HG02840 (cell line): ENCODE data around the gene PLAAT3.
"Not testable (repeated sequence)": the region's sequence is repeated elsewhere in the genome, so short reads cannot be mapped to it uniquely, and the experiment has no call there.

Experiments used
- ATAC-seq: cut with Tn5 transposase; IDR thresholded peaks from one replicate; pipeline ENCODE4 v1.9.1; 2021; ENCODE audit warnings: mild to moderate bottlenecking, moderate library complexity, moderate number of reproducible peaks; ENCODE audit not compliant: unreplicated experiment, low FRiP score

Gene PLAAT3

DNA sequence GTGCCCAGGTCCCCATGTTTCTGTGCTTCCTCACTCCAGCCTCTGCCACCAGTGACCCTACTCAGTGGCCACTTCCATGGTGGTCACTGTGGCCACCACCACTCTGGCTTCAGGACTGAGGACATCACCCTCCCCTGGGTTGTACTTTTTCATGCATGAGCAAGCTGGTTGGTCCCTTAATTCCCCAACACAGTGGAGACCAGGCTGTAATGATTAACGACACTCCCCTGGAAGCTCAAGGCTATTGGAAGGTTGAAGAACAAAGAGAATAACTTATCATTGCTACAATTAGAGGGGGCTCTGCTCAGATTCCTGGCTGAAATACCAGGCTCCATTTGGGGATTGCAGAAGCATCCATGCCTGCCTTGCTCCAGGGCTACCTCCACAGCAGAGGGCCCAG, 67.2 kb downstream of the PLAAT3 start:
- no peak for ATAC-seq

DNA sequence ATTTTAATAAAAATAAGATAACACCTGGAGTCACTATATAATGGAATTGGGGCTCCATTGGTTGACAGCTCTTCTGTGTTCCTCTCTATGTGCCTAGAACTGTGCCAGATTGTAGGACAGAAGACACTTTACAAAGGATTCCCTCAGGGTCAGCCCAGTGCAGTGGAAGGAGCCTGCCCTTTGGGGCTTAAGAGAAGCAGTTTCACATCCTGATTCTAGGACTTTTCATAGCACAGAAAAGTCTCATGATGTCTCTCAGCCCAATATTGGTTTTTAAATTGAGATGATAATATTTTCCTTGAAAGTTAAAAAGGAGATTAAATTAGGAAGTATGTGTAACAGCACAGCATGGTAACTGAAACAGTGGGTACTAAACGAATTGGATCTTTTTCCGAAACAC, 70.5 kb downstream of the PLAAT3 start:
- no peak for ATAC-seq

DNA sequence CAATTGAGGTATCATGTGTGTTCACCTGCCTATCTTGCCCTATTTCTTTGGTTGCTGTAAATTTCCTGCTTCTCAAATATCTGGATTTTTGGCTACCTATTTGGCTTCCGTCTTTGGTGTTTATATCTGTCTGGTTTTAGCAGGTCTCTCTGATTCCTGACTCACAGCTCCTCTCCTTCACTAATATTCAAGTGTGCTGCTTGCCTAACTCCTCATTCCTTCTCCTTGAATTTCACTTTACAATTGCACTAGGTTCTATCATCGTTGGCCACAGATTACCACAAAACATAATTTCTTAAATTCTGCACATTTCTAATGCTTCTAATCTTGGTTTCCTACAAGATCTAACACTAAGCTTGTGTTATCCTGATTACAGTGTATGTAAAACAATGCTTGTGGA, 71.7 kb downstream of the PLAAT3 start:
- ATAC-seq, result not testable (repeated sequence)

DNA sequence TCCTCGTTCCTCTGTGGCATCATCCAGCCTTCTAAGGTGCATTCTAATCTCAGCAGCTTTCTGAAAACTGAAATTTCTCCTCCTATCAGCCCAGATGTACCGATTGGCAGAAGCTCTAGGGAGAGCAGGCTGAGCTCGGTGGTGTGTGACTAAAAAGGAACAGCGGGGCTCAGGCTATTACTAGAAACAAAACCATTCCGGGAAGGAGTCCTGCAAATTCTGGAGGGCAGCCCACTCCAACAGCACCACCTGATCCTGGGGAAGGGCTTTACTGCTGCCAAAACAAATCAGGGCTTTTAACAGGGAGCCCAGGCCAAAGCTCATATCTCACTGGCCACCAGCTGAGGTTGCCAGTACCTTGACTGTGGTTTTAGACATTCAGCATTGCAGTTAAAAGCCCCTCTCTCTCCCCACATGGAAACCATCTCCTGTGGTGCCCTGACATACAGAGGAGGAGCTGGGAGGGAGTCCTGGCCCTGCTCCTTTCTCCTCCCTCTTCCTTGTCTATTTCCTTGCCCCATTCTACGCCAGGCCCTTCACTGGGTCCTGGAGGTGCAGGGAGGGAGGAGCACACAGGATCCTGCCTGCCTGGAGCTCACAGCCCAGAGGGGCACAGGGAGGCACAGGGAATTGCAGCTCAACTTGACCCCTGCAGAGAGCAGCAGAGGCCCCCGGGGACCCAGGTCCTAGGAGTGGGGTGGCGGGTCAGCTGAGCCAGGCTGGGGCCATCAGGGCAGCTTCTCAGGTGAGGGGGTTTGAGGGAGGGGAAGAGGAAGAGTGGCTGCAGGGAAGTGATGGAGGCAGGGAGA, 76.7 kb downstream of the PLAAT3 start:
- ATAC-seq, result no peak

DNA sequence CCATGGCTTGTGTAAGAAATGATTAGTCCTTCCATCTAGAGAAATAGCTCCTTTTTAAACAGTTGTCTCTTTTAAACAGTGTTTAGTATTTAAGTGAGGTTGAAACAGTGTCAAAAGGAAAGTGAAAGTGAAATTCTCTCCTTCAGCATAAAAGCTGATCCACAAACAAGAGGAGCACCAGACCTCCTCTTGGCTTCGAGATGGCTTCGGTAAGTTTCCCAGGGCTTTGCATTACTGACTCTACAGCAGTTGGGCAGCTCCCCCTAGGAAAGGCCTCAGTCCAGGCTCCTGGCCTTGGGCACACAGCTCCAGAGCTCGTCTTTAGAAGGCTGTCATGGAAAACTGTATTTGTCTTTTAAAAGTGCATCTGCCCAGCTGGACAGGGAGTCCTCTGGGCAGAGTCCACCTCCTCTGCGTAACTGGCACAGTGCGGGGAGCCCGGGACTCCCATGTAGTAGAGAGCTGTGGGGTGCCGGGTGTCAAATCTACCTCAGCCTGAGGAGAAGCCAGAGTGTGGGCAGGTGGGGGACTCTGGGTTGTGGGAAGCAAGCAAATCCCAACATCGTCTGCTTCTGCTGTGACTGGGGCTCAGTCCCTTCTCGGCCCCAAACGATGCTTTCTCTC, 77.5 kb downstream of the PLAAT3 start, which contains the start of gene PLAAT4:
PLAAT4 (plus strand) TSS at position 140 of the 624 bp plus-strand sequence; CDS start at position 201, 61 bp downstream.
- no peak for ATAC-seq

DNA sequence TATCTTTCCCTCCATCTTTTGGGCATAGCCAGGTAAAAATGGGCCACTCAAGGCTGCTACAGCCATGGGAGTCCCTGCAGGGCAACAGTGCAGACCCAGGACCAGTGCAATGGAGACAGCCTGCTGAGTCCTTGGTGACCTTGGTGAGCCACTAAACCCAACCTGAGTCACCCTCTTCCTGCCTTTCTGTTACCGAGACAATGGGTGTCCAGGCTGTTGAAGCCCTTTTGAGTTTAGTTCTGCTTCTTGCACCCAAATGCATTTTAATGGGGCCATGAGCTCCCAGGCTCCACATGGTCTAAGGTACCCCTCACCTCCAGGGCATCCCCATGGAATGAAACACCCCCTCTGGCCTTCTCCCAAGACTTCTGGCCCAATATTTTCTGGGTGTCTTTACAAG, 78.5 kb downstream of the PLAAT3 start:
- ATAC-seq, result no peak

DNA sequence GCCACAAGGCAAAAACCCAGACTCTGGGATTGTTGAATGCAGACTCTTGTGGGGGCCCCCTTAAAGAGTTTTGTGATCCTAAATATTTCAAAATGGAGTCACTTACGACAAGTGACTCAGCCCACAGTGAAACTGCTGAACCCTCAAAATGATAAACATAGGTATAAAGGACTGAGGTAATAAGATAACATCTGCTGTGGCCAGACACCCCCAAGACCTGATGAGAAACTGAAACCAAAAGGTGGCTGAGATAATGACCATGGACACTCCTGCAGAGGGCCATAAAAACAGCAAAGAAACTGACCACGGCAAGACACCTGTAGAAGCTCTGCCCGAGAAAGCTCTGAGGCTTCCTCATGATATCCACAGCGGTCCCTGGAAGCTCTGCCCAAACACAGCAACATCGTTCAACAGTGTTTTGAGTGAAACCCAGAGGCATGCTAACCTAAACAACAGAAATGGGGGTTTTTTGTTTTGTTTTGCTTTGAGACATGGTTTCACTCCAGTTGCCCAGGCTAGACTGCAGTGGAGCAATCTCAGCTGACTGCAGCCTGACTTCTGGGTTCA, 79.3 kb downstream of the PLAAT3 start:
- ATAC-seq, result no peak

DNA sequence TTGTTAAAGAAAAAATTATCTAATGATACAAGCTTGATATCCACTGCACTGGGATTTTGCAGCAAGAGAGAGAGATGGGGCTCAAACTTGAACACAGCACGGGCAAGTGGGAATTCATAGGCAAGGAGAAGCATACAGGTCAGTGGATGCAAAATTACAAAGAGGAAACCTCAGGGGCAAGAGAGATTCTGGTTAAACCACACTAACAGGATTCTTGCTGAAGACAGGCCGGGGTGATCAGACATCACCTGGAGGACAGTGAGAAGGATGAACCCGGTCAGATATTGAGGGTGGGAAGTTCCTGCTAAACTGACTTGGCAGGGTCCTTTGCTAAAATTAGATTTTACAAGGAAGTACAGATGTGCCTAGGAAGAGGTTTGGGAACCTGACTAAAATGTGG, 80.2 kb downstream of the PLAAT3 start:
- no peak for ATAC-seq

DNA sequence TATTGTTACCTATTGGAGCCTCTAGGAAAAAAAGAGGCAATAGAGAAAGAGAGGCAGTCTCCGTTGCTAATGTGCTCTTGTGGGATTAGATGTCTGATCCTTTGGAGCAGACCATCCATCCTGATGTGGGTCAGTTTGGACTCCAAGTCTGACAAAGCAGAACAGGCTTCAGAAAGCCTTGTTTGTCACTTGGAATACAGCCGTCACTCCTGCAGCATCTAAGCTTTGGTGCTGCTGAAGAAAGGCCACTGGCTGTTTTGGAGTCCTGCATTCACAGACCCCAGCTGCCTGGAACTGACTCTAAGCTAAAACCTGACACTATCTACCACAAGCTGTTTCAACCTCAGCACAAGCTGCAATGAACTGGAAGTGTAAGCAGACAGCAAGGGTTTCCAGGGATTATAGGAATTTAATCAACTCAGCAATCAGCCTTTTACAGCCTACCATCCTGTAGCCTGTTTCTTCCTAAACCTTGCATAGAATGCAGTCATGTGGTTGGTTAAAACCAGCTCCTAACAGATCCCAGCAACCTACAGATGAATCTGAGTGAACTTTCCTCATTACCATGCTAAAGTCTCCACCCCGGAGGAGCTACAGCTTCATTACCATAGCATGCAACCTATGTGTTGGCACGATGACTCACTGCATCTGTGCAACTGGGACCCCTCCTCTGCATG, 81.3 kb downstream of the PLAAT3 start:
- ATAC-seq, result no peak

DNA sequence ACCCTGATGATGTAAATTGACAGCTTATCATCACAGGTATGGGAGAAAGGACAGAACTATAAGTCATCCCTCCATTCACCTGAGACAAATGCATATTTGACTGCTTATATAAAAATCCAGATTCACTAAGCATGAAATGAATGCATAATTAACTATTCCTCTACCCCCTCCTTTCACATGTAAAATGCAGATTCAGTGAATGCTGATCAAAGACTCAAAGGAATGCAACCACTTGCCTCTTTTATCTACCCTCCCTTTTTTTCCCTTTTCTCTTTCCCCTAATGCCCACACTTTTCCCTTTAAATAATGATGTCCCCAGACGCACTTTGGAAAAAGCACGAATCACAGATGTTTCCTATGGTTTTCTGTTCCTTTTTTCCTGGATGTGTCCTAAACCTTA, 82.1 kb downstream of the PLAAT3 start:
- no peak for ATAC-seq

DNA sequence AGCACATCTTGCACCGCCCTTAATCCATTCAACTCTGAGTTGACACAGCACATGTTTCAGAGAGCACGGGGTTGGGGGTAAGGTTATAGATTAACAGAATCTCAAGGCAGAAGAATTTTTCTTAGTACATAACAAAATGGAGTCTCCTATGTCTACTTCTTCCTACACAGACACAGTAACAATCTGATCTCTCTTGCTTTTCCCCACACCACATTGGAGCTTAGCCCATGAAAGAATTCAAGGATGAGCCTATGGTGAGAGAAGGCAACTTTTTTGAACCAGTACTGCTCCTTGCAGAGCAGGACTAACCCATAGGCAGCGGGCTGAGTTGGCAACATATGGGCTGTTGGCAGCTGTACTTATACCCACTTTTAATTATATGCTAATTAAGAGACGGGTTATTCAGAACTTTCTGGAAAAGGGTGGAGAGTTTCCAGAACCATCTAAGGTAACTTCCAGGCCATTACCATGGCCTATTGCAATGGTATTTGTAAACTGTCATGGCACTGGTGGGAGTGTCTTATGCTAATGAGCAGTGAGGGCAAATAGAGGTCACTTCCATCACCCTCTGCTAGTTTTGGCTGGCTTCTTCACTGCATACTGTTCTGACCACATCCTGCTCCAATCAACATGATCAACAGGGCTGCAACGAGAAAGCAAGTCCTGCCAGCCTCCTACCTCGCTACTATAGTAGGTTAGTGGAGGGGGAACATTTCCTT, 83.0 kb downstream of the PLAAT3 start:
- ATAC-seq, result not testable (repeated sequence)

DNA sequence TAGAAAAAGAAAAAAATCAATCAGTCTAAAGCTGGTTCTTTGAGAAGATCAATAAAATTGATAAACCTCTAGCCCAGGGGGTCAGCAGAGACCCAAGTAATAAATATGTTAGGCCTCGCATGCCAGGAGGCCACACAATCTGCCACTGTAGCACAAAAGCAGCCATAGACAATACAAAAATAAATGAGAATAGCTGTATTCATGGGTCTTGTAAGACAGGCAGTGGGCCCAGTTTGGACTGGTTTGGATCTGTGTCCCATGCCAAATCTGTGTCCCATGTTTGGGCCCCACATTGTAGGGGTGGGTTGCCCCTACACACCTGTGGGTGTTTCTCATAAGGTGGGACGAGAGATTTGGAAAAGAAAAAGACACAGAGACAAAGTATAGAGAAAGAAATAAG, 84.2 kb downstream of the PLAAT3 start:
- ATAC-seq, result no peak

DNA sequence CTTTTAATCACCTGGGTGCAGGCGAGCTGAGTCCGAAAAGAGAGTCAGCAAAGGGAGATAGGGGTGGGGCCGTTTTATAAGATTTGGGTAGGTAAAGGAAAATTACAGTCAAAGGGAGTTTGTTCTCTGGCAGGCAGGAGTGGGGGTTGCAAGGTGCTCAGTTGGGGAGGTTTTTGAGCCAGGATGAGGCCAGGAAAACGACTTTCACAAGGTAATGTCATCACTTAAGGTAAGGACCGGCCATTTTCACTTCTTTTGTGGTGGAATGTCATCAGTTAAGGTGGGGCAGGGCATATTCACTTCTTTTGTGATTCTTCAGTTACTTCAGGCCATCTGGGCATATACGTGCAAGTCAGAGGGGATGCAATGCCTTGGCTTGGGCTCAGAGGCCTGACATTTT, 84.9 kb downstream of the PLAAT3 start:
- ATAC-seq, result not testable (repeated sequence)

DNA sequence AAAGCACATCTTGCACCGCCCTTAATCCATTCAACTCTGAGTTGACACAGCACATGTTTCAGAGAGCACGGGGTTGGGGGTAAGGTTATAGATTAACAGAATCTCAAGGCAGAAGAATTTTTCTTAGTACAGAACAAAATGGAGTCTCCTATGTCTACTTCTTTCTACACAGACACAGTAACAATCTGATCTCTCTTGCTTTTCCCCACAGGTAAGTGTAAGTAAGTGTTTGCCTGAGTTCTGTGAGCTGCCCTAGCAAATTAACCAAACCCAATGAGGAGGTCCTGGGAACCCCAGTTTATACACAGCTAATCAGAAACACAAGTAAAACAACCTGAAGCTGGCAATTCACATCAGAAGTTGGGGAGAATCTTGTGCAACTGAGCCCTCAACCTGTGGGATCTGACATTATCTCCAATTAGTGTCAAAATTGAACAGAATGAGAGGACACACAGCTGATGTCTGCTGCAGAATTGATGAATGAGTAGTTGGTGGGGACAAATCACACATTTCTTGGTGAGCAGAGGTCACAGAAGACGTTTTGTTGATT, 85.4 kb downstream of the PLAAT3 start:
- ATAC-seq, result not testable (repeated sequence)

DNA sequence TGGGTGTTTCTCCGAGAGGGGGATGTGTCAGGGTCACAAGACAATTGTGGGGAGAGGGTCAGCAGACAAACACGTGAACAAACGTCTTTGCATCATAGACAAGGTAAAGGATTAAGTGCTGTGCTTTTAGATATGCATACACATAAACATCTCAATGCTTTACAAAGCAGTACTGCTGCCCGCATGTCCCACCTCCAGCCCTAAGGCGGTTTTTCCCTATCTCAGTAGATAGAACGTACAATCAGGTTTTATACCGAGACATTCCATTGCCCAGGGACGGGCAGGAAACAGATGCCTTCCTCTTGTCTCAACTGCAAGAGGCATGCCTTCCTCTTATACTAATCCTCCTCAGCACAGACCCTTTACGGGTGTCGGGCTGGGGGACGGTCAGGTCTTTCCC, 86.1 kb downstream of the PLAAT3 start:
- not testable (repeated sequence) for ATAC-seq

DNA sequence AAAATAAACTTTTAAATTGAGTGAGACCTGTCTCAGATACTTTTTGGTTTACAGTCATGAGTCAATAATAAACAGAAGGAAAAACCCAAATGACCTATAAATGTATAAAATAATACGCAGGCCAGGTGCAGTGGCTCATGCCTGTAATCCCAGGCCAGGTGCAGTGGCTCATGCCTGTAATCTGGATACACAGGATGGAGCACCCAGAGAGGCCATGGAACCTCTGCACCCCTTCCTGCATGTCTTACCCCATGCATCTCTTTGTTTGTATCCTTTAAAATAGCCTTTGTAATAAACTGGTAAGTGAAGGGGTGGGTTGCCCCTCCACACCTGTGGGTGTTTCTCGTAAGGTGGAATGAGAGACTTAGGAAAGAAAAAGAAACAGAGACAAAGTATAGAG, 86.6 kb downstream of the PLAAT3 start:
- ATAC-seq, result no peak
